SU-DHL-6 (cell line): ENCODE data around the gene RGS3.

Experiments used
- H2AFZ ChIP-seq: fragments of 200-600 bp; sonication (generic); 2 replicates; pipeline ENCODE4 v1.6.1; 2014; ENCODE audit warnings: low read depth, mild to moderate bottlenecking, moderate library complexity, mixed read lengths, antibody characterized with exemption, low read length; ENCODE audit not compliant: severe bottlenecking
- H3F3A ChIP-seq: fragments of 200-600 bp; shearing (Covaris generic); 2 replicates; pipeline ENCODE4 v1.6.0; 2016; ENCODE audit warnings: antibody characterized with exemption, mild to moderate bottlenecking; ENCODE audit not compliant: insufficient read depth
- H3K27ac ChIP-seq: fragments of 200-600 bp; sonication (generic); 2 replicates; pipeline ENCODE4 v1.5.1; 2016; ENCODE audit warnings: low read depth, mild to moderate bottlenecking, low read length, moderate library complexity, mixed read lengths
- H3K27me3 ChIP-seq: fragments of 200-600 bp; sonication (generic), shearing (Covaris generic); 2 replicates; pipeline ENCODE4 v1.6.0; 2014; ENCODE audit warnings: mild to moderate bottlenecking, low read length
- H3K36me3 ChIP-seq: fragments of 200-600 bp; sonication (generic); 2 replicates; pipeline ENCODE4 v1.6.1; 2014; ENCODE audit warnings: mild to moderate bottlenecking, low read length, mixed read lengths
- H3K4me2 ChIP-seq: fragments of 300-600, 200-600 bp; shearing (Covaris generic), sonication (generic); 2 replicates; pipeline ENCODE4 v1.6.0; 2014; ENCODE audit warnings: low read length, low read depth, mild to moderate bottlenecking; ENCODE audit not compliant: poor library complexity, severe bottlenecking
- H3K4me3 ChIP-seq: fragments of 200-600 bp; sonication (generic); 2 replicates; pipeline ENCODE4 v1.5.1; 2014; ENCODE audit warnings: antibody characterized with exemption, low read length, mild to moderate bottlenecking, mixed read lengths; ENCODE audit not compliant: insufficient read depth, poor library complexity, severe bottlenecking
- H3K79me2 ChIP-seq: fragments of 200-600 bp; sonication (generic); 2 replicates; pipeline ENCODE4 v1.6.1; 2014; ENCODE audit warnings: mild to moderate bottlenecking, low read length, moderate library complexity; ENCODE audit not compliant: insufficient read depth
- H3K9ac ChIP-seq: fragments of 200-600 bp; sonication (generic); 2 replicates; pipeline ENCODE4 v1.7.0; 2014; ENCODE audit warnings: mild to moderate bottlenecking, low read length
- H3K9me2 ChIP-seq: fragments of 200-600 bp; sonication (generic); replicated peaks from 2 replicates; pipeline ENCODE4 v1.6.1; 2014; ENCODE audit warnings: low read length; ENCODE audit not compliant: insufficient read depth
- H3K9me3 ChIP-seq: fragments of 200-600 bp; sonication (generic); 2 replicates; pipeline ENCODE4 v1.6.1; 2014; ENCODE audit warnings: low read length, mixed read lengths; ENCODE audit not compliant: insufficient read depth
- H4K20me1 ChIP-seq: fragments of 200-600 bp; sonication (generic); 2 replicates; pipeline ENCODE4 v1.6.1; 2014; ENCODE audit warnings: low read depth, mild to moderate bottlenecking, antibody characterized with exemption, low read length, moderate library complexity, mixed read lengths
- EZH2phosphoT487 ChIP-seq: fragments of 200-600 bp; sonication (generic), shearing (Covaris generic); conservative IDR thresholded peaks from 2 replicates; pipeline ENCODE4 v1.6.1; 2018; ENCODE audit warnings: mild to moderate bottlenecking, antibody characterized with exemption, low read length, moderate library complexity, mixed read lengths
- TF ChIP-seq, protein P1 (sequence below): fragments of 200-600 bp; sonication (generic); IDR thresholded peaks from one replicate; pipeline ENCODE4 v1.5.1; 2017; ENCODE audit warnings: antibody characterized with exemption, mild to moderate bottlenecking, low read length, moderate library complexity; ENCODE audit not compliant: insufficient read depth, poor library complexity, severe bottlenecking

RGS3 gene

DNA sequence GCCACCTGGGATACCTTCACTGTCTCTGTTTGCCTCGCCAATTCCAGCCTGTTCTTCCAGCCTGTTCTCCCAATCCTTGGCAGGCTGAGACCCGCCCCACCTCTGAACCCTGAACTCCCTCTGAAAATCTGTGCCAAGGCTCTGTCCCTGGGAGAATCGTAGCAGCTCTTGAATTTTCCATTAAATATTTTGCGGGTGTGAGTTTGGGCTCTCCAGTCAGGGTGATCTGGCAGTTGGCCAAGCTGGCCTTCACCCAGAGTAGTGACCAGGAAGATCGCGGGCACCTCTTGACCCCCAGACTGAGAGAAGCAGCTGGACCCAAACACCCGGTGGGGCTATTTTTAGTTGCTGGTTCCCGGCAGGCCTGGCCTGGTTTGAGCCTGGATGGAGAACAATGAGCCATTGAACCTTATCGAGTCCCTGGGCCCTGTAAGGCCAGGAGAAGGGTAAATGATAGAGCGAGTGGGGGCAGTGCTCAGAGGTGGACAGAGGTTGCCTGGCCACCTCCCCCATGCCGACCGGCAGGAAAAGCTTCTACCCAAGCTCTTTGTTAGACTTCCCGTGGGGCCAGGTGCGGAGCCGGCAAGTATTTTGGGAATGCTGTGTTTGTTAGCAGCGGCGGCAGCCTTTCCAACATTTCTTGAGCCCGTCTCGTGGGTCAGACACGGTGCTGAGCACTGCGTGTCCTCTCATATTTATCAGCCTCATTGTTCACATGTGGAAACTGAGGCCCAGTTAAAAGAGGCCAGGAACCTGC is 146.2 kb downstream of the RGS3 start:
- Histone ChIP-seq H3K9ac (no peak overlapping the region), H3K9me2 (no peaks in the 10 kb centered on the region), H3F3A (no peaks in the 10 kb centered on the region), H3K27me3 (no peaks in the 10 kb centered on the region), H3K4me3 (no peak overlapping the region), H3K27ac (no peak overlapping the region), H2AFZ (no peak overlapping the region), H4K20me1 (no peaks in the 10 kb centered on the region), H3K36me3 (no peaks in the 10 kb centered on the region), H3K9me3 (no peaks in the 10 kb centered on the region), H3K79me2 (no peaks in the 10 kb centered on the region), H3K4me2 (no peak overlapping the region)
- TF ChIP-seq EZH2phosphoT487, result no peak
- TF ChIP-seq, protein P1, sequence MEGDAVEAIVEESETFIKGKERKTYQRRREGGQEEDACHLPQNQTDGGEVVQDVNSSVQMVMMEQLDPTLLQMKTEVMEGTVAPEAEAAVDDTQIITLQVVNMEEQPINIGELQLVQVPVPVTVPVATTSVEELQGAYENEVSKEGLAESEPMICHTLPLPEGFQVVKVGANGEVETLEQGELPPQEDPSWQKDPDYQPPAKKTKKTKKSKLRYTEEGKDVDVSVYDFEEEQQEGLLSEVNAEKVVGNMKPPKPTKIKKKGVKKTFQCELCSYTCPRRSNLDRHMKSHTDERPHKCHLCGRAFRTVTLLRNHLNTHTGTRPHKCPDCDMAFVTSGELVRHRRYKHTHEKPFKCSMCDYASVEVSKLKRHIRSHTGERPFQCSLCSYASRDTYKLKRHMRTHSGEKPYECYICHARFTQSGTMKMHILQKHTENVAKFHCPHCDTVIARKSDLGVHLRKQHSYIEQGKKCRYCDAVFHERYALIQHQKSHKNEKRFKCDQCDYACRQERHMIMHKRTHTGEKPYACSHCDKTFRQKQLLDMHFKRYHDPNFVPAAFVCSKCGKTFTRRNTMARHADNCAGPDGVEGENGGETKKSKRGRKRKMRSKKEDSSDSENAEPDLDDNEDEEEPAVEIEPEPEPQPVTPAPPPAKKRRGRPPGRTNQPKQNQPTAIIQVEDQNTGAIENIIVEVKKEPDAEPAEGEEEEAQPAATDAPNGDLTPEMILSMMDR, result no peak

- Histone ChIP-seq H3K9me3 (no peaks in the 10 kb centered on the region), H3K4me2 (no peak overlapping the region), H3F3A (no peaks in the 10 kb centered on the region), H3K9me2 (no peaks in the 10 kb centered on the region), H3K27me3 (no peaks in the 10 kb centered on the region), H3K79me2 (no peaks in the 10 kb centered on the region), H3K36me3 (no peaks in the 10 kb centered on the region), H2AFZ (no peak overlapping the region), H4K20me1 (no peaks in the 10 kb centered on the region), H3K4me3 (no peak overlapping the region), H3K9ac (no peak overlapping the region), H3K27ac (no peak overlapping the region)
- TF ChIP-seq EZH2phosphoT487, result no peak
These were observed 148.1 kb downstream of the RGS3 start for GRCh38 chr9:113611461-113612215.

GRCh38 chr9:113612216-113612747 is 148.8 kb downstream of the RGS3 start:
- Histone ChIP-seq H3K4me3 (no peak overlapping the region), H2AFZ (no peak overlapping the region), H4K20me1 (no peaks in the 10 kb centered on the region), H3K36me3 (no peaks in the 10 kb centered on the region), H3K79me2 (no peaks in the 10 kb centered on the region), H3K9me2 (no peaks in the 10 kb centered on the region), H3K9ac (no peak overlapping the region), H3K27ac (no peak overlapping the region), H3K27me3 (no peaks in the 10 kb centered on the region), H3K9me3 (no peaks in the 10 kb centered on the region), H3K4me2 (no peak overlapping the region), H3F3A (no peaks in the 10 kb centered on the region)
- no peak for TF ChIP-seq EZH2phosphoT487
- TF ChIP-seq, protein P1, result no peak

DNA sequence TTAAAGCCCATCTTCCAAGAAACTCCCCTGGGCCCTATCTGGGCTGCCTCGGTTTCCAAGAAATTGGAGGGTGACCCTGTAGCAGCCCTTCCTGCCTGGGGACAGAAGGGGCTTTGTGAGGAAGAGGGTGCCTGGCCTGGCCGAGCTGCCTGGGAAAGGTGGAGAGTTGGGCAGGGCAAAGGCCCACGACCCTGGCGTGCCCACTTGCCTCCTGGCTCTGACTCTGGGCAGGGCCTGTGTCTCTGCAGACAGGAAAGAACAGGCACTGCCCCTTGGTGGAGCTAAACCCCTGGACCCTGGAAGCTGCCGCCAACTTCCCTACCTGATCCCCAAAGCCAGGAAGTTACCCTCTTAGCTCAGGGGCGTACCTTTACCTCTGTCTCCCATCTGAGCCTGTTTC is 149.3 kb downstream of the RGS3 start:
- Histone ChIP-seq H3K79me2 (no peaks in the 10 kb centered on the region), H3K27me3 (no peaks in the 10 kb centered on the region), H3K9ac (no peak overlapping the region), H2AFZ (no peak overlapping the region), H3K27ac (no peak overlapping the region), H3K9me3 (no peaks in the 10 kb centered on the region), H3K36me3 (no peaks in the 10 kb centered on the region), H3F3A (no peaks in the 10 kb centered on the region), H3K4me3 (no peak overlapping the region), H3K4me2 (no peak overlapping the region), H3K9me2 (no peaks in the 10 kb centered on the region), H4K20me1 (no peaks in the 10 kb centered on the region)
- no peak for TF ChIP-seq EZH2phosphoT487
- TF ChIP-seq, protein P1, result no peak
